Heart left ventricle (tissue), 13 donors: ENCODE data around the gene ACP6.

Experiments used
- CTCF ChIP-seq, 12 donors: fragments of 200-600 bp; sonication (generic) in 4 of 12; IDR thresholded peaks; one replicate each; pipeline versions ENCODE4 v1.5.0 to v1.8.0; 2018 to 2022; ENCODE audit warnings: antibody characterized with exemption in 12 of 12, mild to moderate bottlenecking in 5 of 12
- POLR2A ChIP-seq, 2 donors: fragments of 450-650 bp; IDR thresholded peaks; one replicate each; pipeline ENCODE4 v1.6.1; 2017; ENCODE audit warnings: antibody characterized with exemption in 2 of 2, mild to moderate bottlenecking in 2 of 2, moderate library complexity in 2 of 2
- donor health status: ischemic (EF 13 %, LVEDD 7.1; RV severe dilation, severe dysfunction).
- donor health status: DM: no; HTN: yes; CAD: no.
- donor health status: DM: no; HTN: no; CAD: no.
- donor health status: ischemic (EF 25% LVEDD 6.9; RV normal size, moderate dysfunction).
- donor health status: ischemic (EF 25% LVEDD 5.7; RV mildly dilated, moderate dysfunction).
- donor health status: ischemic (EF 35%, LVEDD 5.7; RV mildly dilated, moderate dysfunction).
- donor health status: nonischemic (EF 11% LVEDD 7.7; RV severe dilation, severe dysfunction).
- donor health status: DM: yes; HTN: yes; CAD: no.
- donor health status: PGD.
- donor health status: ischemic (EF 29% LVEDD 5.4; RV normal size, mild dysfunction).
- donor health status: nonischemic (EF 23%, LVEDD 6.1; RV moderate dilation, normal function).

GRCh38 chr1:147622731-147623130 is 47.6 kb downstream of the ACP6 start:
- TF ChIP-seq CTCF (IDR thresholded peaks at IDR 0.05) (no peak), POLR2A (IDR thresholded peaks at IDR 0.05) (no peak)
